Limb (tissue), 2 donors: ENCODE measurements around the gene PSMD6.
A peak's percentile ranks its signal among the peaks of the same experiment; 100 is the strongest.

Experiments
- DNase-seq, 2 donors: peaks; one replicate each; pipeline ENCODE4 v3.0.0-alpha.2; 2016; ENCODE audit errors: extremely low spot score in 2 of 2

Gene PSMD6

DNA sequence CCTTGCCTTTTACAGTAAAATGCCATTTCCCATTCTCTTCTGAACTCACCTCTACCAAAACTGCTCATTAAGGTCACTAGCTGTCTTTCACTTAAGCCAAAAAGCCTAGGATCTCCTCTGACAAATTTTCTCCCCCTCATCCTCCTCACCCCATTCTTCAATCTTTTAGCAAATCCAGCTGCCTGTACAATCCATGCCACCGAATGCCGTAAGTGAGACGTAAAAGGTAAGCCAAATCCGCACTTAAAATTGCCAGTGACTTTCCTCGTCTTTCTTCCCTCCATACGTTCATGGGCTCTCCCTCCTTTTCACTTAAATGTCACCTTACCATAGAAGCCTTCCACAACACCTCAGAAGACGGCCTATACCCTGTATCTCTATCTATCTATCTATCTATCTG lies 13.8 kb downstream of the PSMD6 start:
- DNase-seq: no peak

DNA sequence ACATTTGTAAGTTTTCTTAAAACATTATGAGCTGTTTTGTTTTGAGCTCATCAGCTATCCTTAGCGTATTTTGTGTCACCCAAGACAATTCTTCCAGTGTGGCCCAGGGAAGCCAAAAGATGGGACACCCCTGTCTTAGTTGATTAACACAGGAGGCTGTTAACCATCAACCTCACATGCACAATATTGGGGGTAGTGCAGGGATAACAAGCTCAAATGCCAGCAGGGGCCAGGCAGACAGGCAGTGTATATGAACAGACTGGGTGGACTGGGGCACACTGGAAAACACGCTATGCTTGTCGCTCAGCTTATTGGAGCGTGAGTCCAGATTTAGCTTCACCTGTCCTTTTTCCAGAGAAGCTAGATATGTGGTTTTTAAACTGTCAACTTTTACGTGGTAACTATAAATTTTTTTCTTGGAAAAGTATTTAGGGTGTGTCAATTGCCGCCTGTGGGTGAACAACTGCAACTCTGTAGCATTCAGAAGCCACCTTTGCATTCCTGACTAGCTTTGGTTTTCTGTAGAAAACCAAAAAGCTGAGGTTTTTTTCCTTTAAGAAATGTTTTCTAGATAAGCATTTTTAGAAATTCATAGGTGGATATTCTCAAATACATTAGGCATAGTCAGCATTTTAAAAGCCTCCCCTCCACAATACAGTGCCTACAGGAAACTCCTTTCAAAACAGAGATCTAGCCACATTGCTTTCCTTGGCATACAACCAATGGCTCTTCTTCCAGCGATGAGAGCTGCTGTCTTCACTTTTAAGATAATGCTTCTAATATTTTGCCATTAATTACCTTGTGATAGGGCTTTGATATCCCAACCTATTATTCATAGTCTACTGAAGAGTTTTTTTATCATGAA lies 14.6 kb downstream of the PSMD6 start:
- no peak for DNase-seq

DNA sequence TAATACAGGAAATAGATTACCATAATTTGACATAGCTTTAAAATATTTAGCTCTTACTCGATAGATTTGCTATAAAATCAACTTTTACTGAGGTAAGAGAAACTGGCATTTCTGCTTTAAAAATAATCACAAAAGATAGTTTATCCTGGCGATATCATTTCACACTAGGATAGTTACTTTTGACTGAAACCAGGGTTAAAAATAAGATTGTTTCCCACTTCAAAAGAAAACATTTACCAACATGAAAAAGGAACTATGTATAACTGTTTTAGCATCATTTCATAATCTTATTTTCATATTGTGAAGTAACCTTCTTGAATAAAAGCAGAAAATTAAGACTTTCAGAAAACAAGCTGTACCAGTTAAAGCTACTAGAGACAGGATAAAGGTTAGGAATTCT lies 15.3 kb downstream of the PSMD6 start:
- DNase-seq: no peak

DNA sequence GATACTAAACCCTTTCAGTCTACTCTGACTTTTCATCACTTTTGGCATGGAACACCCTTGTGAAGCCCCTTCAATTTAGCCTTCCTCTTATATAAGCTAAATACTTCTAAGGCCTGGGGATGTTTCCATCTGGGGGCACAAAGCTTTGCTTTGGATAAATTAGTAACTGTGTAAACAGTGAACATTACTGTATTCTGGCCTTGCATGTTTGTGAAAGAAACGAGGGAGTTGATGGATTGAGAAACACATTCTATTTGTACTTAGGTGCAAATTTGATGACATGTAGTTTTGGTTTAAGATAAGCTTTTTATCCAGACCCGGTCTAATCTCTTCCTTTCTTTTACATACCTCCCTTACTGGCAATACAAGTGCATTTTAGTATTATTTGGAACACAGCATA lies 19.7 kb downstream of the PSMD6 start:
- no peak for DNase-seq

DNA sequence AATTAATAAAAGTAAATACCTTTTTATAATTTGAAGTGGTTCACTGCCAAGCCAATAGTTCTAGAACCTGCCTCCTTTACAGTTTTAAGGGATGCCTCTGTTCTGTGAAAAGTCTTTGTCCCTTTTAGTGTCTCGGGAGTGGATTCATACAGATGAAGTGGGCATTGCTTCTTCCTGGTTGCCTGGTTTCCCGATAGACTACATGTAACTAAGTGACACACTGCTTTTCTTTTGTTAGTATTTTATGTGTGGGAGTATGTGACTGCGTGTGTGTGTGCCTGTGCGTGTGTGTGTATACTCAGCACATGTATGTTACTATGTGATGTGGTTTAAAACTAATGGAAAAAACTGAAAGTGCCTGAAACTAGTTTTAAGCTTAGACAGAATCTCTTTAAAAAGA lies 21.1 kb downstream of the PSMD6 start:
- no peak for DNase-seq

DNA sequence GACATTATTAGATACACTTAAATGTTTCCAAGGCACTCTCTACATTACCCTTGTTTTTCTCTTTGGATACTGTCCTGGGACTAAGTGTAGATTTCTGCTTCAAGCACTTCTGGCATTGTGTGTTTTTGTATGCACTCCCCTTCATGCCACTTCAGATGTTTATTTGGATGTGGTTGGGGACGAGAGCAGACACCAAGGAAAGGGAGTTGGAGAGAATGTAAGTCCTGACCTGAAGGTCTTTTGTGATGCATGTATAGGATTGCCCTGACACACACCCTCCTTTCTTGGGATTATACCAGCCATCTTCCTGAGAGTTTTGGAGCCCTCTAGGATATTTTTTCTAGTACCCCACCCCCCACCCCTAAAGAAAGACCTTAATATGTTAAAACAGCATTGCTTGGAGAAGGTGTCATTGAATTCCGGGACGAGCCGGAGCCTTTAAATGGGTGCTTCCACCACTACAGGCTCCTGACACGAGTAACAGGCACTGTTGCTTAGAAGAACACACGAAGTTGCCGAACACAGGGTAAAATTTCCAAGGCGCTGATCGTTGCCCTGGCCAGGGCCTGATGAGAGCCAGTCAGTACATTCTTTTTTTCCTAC lies 22.7 kb downstream of the PSMD6 start:
- DNase-seq: no peak

DNA sequence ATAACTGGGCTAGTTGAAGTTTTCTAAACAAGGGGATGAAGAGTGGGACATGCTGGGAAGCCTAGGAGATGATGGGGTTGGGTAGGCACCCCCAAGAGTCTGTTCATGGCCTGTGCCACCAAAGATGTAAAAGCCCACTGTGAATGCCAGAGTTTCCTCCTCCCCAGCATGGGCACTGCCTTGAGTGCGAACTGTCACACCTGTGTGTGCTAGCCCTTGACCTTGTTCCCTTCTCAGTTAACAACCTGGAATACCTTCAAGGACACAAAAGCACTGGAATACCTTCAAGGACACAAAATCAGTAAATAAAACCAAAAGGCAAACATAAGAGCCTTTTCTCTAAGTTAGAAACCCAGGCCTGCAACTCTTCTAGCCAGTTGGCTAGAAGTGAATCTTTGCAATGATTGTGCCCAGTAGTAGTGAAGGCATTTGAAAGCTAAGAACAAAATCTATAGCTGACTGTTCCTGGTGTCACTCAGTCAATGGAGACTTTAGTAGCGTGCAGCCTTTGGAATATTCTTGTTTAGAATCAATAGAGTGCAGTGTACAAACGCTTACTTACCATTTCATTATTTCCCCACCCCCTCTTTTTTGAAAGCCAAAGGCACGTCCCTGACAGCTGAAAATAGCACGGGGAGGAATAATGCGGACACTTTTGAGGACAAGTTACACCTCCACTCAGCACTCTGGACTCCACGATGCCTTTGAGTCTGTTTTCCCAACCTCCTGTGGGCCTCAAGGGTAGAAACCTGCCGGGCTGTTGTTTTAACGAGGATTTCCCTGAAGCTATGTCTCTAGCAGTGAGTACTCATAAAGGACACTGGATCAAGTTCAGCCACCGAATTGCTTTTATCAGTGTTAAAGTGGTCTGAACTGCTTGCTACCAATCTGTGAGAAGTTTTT lies 24.2 kb downstream of the PSMD6 start:
- no peak for DNase-seq

DNA sequence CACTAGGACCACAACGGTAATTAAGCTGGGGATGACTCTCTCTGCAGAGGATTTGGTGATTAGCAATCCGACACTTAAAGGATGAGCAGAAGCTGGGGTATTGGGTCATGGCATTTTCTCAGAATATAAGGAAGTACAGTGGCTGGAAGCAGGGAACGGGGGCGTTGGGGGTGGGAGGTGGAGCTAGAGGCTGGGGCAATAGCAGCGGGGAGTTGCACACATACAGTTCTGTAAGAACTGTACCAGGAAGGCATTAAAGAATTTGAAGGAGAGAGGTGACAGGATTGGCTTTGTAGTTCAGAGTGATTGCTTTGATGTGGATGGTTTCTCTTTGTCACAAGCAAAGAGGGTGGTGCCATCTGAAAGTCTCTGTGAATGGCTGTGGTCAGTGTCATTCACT lies 28.2 kb downstream of the PSMD6 start:
- DNase-seq: no peak

DNA sequence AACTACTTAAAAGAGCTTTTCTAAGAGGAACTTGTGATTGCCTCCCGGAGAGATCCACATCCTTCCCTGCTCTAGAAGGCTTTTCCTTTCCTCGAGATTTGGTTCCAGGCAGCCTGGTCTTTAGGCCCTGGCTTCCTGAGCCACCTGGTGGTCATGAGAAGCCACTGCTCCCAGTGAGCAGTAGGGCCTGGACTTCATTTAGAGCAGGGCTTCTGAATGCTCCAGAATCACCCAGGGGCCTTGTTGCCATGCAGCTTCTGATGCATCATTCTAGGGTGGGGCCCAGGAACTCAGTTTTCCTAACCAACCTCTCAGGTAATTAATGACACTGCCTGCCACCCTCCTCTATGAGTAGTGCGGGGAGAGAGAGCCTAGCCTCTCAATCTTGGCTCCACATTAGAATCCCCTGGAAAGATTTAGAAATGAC lies 29.6 kb downstream of the PSMD6 start:
- peak; percentile 65 to 78 for DNase-seq

DNA sequence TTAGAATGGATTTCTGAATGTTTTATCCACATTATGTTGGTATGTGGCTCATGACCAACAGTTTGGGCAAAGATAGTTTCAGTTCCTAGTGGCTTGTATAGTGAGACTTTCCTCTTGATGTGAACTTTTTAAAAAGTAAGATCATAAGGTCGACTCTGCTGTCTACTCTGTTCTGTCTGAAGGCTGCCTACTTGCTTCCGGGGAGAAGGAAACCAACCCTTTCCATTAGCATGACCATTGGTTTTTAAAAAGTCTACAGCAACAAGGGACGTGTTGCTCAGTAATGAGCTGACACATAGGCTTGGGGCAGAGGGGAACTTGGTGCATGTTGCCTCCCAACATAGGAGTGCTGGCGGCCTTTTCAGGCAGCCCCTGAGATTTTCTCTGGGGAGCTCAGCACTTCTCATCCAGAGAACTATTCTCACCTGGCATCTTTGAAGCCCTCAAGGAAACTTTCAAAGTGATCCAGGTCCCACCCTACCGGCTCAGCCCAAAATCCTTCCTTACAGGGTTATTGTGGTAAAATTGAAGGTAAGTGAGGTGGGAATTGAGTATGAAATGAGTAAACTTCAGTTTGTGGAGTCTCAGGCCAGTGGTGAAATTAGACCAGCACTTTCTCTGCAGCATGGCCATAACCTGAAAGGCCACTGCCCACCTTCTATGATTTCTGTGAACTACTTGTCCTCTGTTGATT lies 30.6 kb downstream of the PSMD6 start:
- no peak for DNase-seq

DNA sequence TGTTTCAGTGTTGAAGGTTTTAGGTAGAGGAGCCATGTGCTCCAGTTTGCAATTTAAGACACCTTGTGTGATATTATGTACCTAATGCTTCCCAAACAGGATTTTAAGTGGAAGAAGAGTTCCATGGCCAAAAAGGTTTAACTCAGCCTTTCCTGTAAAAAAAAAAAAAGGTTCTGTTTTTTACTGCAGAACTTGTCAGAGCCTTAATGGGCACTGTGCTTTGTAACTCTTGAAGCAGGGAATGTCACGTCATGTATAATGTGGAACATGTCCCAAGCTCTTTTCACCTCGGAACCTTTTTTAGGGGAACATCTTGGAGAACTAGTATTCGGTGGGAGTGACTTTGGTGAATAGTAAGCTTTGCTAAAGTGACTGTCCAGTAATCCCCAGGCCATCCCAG lies 31.6 kb downstream of the PSMD6 start:
- DNase-seq: no peak

DNA sequence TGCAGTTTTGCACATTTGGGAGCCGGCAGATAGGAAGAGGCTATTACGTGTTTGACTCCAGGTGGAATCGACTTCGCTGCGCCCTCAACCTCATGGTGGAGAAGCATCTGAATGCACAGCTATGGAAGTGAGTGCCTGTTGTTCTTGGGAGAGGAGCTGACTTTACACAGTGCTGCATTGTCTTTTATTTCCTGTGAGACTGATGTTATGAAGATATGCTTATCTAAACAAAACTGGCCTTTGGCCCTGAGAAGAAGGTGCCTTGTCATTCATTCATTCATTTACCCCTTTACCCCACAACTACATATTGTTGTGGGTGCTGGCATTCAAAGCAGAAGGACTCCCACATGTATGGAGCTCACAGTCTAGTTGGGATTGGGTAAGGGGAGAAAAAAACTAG lies 32.6 kb downstream of the PSMD6 start:
- no peak for DNase-seq

DNA sequence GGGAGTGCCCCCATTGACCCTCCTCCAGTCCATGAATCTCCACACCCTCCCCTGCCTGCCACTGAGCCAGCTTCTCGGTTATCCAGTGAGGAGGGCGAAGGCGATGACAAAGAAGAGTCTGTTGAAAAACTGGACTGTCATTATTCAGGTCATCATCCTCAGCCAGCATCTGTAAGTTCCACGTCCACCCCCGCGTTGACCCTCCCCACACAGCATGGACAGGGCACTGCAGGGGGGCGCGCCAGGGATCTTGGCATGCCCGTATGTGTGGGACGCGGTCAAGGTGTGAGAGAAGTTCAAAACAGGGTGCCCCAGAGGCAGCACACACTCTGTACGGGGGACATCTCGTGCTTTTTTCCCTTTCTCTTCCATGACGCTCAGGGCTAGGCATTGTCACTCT lies 33.1 kb downstream of the PSMD6 start:
- DNase-seq: no peak

DNA sequence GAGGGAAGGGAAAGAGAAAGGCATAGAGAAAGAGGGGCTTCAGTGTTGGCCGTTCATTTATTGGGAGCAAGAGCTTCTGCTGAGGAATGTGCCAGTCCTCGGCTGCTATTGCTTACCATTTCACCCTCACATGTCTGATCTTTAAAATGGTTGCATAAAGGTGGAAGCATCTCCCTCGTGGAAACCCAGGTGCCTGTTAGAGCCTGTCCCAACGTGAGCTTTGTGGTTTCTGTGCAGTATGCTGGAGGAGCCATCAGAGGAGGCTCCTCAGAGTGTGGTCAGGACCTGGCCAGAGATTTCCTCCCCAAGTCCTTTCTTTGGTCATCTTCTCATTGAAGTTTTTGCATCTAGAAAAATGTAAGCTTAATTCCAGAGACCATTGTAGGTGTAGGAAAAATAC lies 34.4 kb downstream of the PSMD6 start:
- no peak for DNase-seq

DNA sequence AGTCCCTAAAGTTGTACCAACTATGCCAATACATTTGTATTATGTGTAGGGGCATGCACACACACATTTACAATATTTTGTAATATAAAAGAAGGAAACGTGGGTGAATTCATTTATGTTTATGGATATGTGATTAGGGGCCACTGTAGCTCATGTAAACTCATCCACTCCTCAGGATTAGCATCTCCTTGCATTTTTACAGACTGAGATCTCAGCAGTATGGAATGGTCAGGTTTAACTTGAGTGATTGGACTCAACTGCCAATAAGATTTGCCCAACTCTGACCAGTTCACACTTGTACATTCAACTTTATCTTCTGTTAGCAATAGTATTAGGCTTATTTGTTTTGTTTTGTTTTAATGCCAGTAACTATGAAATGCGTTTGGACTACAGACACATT lies 36.5 kb downstream of the PSMD6 start:
- no peak for DNase-seq

DNA sequence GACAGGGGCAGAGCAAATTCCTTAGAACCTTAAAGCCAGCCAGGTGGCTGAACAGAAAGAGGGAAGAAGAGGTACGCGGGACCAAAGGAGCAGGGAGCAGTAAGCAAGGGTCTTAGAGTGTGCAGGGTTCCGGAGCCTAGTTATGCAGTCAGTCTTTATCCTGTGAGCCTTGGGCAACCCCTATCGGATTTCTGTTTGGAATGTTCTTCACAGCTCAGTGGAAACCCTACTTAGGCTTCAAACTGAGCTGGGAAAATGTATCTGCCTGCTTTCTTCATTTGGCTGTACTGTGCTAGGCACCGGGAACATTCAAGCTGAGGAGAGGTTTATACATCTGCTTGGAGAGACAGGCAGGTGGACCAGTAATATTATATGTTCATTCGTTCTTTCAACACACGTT lies 37.1 kb downstream of the PSMD6 start:
- DNase-seq: no peak

DNA sequence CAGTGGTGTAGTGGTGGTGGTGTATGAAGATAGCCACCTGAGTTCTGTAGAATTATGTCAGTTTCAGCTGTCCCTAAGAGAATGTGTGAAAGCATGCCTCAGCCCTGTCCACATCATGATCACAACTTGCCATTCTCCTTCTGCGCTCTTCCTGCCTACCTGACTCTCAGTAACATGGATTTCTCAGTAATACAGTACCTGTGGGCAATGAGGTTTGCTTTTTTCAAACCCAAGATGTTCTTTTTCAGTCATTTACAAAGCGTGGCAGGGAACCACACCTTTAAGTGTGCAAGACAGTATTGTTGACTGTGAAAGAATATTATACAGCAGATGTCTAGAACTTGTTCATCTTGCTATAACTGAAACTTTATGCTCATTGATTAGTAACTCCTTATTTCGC lies 38.9 kb downstream of the PSMD6 start:
- no peak for DNase-seq

DNA sequence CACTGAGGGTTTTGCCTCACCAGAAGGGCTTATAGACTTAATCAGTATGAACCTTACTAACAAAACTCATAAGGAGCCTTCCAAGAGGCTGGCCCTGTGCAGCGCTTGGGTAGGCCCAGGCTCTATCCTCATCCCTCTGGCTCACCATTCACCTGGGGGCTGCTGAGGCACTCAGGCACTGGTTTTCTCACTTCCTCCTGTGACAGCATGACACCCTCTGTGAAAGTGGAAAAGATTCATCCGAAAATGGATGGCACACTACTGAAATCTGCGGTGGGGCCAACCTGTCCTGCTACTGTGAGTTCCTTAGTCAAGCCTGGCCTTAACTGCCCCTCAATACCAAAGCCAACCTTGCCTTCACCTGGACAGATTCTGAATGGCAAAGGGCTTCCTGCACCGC lies 41.3 kb downstream of the PSMD6 start:
- no peak for DNase-seq

DNA sequence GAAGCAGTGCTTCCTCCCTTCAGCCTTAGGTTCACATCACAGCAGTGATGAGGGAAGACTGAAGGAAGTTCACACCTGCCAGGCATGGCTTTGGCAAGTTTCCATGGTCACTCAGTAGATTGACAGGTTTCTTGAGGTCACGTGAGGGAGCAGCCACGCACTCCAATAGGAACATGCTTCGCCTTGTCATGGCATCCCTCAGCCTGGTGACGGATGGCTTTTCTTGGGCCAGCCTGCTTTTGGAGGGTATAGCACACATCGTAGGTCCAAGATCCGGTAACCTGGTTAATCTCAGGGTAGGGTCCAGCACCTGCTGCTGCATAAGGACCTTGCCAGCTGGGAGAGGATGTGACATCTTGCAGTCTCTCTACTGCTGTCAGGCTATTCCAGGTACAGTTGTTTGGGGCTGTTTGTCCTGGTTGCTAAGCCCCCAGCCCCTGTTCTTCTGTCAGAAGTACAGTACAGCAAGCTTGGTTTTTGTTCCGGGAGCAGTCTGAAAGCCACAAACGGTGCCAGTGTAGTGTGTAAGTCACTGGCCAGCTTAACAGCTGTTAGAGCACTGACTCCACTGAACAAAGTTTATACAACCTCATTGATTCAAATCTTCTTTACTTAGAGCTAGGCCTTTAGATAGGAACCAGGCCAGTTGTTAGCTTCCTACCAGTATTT lies 42.3 kb downstream of the PSMD6 start:
- DNase-seq: no peak

DNA sequence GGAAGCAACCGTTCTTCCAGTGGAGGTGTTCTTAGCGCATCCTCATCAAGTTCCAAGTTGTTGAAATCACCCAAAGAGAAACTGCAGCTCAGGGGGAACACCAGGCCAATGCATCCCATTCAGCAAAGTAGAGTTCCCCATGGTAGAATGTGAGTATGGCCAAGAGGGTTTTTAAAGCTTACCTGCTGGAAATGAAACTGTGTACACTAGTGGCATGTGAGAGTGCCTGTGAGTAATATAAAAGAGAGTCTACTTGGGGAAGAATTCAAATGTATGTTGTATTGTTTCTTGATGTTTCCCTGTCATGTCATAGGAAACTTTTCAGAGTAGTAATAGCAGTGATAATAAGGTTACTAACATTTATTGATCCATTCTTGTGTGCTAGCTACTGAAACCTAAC lies 43.3 kb downstream of the PSMD6 start:
- no peak for DNase-seq
